GM12873 (cell line): Measurements from ENCODE around the gene MED8.

Experiments used
- TF ChIP-seq, protein P1 (sequence below): IDR thresholded peaks from 2 replicates; pipeline ENCODE4 v1.5.1; 2012; ENCODE audit warnings: low read depth, mild to moderate bottlenecking, moderate library complexity, low read length, control low read depth; ENCODE audit not compliant: insufficient read depth; ENCODE audit errors: missing control alignments

The MED8 gene

DNA sequence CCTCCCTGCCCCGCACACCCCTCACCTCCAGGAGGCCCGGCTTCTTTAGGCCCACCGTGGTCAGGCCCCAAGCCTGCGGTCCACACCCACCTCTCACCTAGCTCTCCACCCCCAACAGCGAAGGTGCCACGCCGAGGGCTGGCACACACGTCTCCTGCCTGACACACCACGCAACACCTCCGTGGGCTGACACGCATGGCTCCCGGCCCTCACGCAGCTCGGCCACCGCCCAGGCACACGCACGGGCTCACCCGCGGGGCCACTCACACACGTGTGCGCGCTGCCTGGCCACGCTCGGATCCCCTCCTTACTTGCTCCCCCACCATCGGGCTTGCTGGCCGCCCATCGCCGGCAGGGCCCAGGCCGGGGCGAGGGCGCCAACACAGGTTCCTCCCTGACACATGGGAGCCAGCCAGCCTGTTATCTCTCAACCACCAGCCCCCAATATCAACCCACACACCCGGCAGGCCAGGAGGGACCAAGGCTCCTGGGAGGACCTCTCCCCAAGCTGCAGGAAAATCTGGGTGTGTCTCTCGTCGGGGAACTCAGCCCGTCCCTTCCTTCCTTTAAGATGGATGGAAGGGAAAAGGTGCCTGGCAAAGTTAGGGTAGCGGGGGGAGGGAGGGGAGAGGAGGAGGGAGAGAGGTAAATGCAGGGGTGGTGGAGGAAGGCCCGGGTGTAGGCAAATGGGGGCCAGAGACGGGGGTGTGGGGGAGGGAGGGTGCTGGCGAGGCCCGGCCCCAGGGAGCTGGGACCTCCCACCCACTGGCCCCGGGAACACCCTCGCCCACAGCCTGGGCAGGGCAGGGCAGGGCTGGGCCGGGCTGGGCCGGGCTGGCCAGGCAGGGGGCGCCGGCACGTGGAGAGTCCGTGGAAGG, 22.3 kb downstream of the MED8 start:
- TF ChIP-seq, protein P1, sequence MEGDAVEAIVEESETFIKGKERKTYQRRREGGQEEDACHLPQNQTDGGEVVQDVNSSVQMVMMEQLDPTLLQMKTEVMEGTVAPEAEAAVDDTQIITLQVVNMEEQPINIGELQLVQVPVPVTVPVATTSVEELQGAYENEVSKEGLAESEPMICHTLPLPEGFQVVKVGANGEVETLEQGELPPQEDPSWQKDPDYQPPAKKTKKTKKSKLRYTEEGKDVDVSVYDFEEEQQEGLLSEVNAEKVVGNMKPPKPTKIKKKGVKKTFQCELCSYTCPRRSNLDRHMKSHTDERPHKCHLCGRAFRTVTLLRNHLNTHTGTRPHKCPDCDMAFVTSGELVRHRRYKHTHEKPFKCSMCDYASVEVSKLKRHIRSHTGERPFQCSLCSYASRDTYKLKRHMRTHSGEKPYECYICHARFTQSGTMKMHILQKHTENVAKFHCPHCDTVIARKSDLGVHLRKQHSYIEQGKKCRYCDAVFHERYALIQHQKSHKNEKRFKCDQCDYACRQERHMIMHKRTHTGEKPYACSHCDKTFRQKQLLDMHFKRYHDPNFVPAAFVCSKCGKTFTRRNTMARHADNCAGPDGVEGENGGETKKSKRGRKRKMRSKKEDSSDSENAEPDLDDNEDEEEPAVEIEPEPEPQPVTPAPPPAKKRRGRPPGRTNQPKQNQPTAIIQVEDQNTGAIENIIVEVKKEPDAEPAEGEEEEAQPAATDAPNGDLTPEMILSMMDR: no peak

DNA sequence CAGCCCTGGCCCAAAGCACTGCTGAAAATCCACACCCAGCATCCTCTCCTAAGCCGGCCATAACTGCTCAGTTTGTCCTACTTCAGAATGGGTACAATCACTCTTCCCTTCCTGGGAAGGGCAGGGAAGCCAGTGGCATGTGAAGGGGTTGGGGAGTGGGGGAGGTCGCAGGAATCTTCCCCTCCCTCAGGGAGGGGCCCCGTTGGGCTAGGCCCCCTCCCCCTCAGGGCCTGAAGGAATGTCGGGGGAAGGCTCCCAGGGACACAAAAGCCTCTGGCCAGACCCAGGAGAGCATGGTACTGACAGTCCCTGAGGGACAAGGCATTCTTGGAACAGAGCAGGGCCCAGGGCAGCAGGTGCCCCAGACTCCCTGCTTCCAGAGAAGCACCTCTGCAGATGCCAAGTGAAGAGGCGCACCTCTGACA, 23.0 kb downstream of the MED8 start:
- TF ChIP-seq, protein P1: no peak

DNA sequence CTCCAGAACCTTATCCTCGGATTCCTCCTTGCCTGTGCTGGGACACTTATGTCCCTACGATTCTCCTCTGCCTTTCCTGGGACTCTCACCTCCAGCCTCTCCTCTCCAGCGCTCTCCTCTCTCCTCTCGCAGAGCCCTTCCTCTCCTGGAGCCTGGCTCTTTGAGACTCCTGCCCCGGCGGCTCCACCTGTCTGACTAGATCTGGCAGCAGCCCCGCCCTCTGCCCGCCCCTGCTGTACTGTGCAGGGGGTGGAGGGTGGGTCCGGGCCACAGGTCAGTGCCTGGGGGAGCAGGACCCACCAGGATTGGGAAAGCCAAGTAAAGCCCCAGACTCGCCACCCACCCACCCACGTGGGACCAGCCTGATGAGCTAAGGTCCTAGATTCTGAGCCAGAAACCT, 23.4 kb downstream of the MED8 start:
- TF ChIP-seq, protein P1: no peak

DNA sequence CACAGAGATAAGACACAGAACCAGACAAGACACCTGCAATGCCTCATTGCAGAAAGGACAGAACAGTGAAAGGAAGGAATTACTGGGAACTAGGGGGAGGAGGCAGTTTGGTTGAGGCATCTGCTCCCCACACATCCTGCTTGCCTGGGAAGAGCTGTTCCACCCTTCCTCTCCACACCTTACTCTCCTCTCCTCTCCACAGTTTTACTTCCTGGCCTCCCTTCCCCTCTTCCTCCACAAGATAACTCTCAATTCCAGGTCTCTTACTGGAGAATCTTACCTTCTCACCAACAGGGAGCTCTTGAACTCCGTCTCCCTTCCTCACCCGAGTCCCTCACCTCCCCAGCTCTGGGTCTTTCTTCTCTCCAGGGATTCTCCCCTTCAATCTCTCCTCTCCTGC, 23.9 kb downstream of the MED8 start:
- TF ChIP-seq, protein P1: no peak

DNA sequence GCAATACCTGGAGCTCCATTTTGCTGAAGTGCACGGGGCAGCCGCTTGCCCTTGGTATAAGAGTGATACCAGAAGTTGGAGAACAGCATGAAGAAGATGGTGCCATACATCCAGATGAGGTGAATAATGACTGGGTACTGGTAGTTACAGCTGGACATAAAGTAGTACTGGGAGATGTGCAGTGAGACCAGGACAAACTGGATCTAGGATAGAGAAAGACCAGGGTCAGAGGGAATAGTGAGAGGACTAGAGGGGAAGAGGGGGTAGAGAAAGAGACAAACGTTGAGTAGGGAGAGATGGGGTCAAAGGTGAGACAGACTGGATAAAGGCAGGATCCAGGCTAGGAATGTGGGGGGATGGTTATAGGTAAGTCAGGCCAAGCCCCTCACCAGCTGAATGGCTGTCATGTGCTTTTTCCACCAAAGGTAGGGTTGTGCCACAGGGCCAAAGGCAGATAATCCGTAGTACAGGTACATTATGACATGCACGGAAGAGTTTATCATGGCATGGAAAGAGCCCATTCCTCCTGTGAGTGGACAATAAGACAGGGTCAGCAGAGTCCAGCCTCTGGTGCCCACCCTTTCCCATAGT, 25.6 kb downstream of the MED8 start:
- TF ChIP-seq, protein P1: no peak

DNA sequence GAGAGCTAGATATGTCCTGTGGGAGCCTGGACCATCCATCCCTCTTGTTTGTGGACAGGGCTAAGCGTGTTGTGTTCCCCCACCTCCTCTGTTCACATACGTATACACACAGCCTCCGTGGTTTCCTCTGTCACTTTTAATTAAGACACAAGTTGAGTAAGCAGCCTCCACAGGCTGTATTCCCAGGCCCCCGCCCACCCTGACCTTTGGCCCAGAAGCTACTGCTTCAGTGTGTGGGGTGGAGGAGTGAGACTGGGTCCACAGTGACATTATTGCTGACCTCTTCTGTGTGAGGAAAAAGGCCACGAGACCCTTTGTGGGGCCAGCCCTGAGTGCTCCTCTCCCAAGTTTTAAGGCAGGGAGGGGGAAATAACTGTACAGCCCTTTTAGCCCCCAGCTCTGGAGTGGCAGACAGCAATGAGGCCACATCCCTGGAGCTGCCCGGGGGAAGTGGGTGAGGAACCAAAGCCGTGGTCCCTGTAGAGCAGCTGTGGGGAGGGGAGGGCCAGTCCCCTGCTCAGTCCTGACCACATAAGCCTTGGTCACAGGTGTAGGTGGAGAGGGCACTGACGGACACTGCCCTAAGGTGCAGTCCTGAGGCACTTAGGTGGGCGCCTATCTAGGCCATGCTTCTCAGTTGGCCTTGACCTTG, 26.2 kb downstream of the MED8 start:
- TF ChIP-seq, protein P1: no peak

DNA sequence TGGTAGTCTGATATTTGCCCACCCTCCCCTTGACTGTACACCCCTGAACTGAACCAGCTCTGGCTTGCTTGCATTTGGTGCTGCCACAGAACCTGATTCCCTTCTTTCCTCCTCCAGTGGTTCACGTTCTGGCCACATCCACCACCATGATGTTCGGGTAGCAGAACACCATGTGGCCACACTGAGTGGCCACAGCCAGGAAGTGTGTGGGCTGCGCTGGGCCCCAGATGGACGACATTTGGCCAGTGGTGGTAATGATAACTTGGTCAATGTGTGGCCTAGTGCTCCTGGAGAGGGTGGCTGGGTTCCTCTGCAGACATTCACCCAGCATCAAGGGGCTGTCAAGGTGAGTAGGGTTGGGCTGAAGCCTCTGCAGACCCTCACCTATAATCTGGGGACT, 29.0 kb downstream of the MED8 start:
- TF ChIP-seq, protein P1: no peak
